Kidney epithelial cell (primary cell): ENCODE results near the gene CCDC85A. TPM values are rescaled to one million over a fixed set of nuclear protein-coding genes. Genes with fewer than 3 reads are reported as not detected.

Experiments used
- DNase-seq: peaks from one replicate; pipeline ENCODE4 v3.0.0-alpha.2; 2010; ENCODE audit warnings: low read depth
- H3K27me3 ChIP-seq: 2 replicates; pipeline ENCODE4 v1.6.0; 2011; ENCODE audit warnings: low read length; ENCODE audit not compliant: control insufficient read depth, insufficient read depth
- H3K36me3 ChIP-seq: 2 replicates; pipeline ENCODE4 v1.5.1; 2011; ENCODE audit warnings: low read length; ENCODE audit not compliant: control insufficient read depth, insufficient read depth
- H3K4me3 ChIP-seq: 2 replicates; pipeline ENCODE4 v1.5.1; 2011; ENCODE audit warnings: low read depth, mild to moderate bottlenecking, control low read depth, low read length
- total RNA-seq: library from RNA; depleted of rRNA; stranded (reverse); fragments of >200 nt; gene quantifications from 2 replicates; pipeline ENCODE4 v1.2.3, GENCODE V29; 2015
- TF ChIP-seq, protein P1 (sequence below): IDR thresholded peaks from 2 replicates; pipeline ENCODE4 v1.5.1; 2011; ENCODE audit warnings: mild to moderate bottlenecking, moderate library complexity, low read length, control low read depth, inconsistent platforms; ENCODE audit not compliant: insufficient read depth, poor library complexity, severe bottlenecking

CCDC85A gene
- total RNA-seq, 1 donor from 2014 or later: 0.29 TPM

DNA sequence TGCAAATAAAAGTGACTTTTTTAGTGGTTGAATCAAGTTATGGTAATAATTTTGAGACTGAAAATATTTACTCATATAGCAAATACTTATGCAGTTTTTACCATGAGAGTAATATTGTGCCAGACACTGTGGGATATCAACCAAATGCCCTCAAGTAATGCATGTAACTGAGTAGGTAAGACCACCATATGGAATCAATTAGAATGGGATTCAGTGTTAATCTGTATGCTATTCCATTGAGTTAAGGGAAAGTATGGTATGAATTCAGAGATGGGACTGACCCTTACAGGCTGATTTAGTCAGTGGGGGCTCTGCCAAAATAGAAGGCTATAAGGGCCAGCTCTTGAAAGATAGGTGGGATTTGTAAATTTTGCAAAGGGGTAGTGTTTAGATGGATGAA, 131.6 kb downstream of the CCDC85A start:
- Histone ChIP-seq H3K4me3 (no peak overlapping the region), H3K36me3 (no peaks in the 10 kb centered on the region), H3K27me3 (no peaks in the 10 kb centered on the region)
- TF ChIP-seq, protein P1, sequence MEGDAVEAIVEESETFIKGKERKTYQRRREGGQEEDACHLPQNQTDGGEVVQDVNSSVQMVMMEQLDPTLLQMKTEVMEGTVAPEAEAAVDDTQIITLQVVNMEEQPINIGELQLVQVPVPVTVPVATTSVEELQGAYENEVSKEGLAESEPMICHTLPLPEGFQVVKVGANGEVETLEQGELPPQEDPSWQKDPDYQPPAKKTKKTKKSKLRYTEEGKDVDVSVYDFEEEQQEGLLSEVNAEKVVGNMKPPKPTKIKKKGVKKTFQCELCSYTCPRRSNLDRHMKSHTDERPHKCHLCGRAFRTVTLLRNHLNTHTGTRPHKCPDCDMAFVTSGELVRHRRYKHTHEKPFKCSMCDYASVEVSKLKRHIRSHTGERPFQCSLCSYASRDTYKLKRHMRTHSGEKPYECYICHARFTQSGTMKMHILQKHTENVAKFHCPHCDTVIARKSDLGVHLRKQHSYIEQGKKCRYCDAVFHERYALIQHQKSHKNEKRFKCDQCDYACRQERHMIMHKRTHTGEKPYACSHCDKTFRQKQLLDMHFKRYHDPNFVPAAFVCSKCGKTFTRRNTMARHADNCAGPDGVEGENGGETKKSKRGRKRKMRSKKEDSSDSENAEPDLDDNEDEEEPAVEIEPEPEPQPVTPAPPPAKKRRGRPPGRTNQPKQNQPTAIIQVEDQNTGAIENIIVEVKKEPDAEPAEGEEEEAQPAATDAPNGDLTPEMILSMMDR: no peak
- no peak for DNase-seq

DNA sequence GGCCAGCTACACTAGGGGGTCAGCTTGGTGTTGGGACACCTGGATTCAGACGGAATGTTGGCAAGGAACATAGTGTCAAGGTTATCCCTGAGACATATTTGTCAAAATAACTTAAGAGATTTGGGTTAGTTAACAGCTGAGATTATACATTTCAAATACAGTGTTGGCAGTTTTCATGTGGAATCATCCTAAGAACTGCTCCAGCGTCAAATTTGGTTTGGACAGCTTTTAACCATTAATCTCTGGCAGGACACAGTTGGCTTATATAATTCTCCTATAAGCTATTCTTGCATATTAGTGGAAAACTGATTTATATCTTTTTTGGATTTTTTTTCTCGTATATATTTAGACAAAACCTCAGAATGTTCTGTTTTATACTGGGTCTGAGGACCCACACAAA, 132.2 kb downstream of the CCDC85A start:
- Histone ChIP-seq H3K4me3 (no peak overlapping the region), H3K36me3 (no peaks in the 10 kb centered on the region), H3K27me3 (no peaks in the 10 kb centered on the region)
- DNase-seq: no peak
- TF ChIP-seq, protein P1: no peak

DNA sequence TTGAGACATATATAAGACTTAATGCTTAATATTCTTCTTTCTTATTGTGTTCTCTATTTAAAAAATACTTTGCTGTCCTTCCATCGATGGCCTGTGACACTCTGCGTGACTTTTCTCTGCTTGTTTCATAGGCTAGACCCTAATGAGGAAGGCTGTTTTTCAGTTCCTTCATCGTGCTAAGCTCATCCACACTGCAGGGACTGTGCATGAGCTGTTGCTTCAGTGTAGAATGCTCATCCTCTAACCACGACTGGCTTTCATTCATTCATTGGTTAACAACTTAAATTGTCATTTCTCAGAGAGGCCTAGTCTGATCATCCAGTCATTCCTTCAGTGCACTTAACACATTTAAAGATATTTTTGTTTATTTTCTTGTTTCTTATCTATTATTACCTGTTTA, 134.4 kb downstream of the CCDC85A start:
- H3K4me3 ChIP-seq: no peak overlapping the region
- no peaks in the 10 kb centered on the region for H3K27me3 ChIP-seq
- no peak for DNase-seq
- TF ChIP-seq, protein P1: no peak
- no peaks in the 10 kb centered on the region for H3K36me3 ChIP-seq

DNA sequence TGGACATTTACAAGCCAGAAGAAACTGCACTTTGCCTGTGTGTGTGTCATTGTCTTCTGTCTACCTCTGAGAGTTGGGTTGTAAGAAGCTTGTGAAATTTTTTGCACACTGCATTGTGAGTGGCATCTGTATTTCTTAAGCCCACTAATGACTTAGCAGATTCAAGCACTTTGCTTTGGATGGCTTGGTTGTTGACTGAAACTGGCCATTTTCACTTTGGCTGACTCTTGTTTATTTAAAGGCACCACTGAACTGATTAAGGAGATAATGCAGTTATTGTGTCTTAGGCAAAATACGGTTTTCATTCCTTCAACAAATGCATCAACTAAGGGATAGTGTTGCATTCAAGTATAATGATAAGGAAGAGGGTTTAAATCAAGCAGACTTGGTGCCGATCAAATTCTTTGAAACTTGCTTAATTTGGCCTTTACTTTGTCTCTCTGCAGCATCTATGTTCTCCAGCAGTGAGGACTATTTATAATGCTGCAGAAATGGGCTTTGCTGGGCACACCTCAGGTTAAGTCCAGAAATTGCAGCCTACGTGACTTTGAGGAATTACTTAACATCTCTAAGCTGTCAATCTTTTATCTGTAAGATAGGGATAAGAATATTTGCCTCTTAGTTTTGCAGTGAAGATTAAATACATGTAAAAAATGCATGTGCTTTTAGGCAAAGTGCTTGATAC, 142.0 kb downstream of the CCDC85A start:
- H3K27me3 ChIP-seq: no peaks in the 10 kb centered on the region
- no peak overlapping the region for H3K4me3 ChIP-seq
- DNase-seq: no peak
- TF ChIP-seq, protein P1: no peak
- no peaks in the 10 kb centered on the region for H3K36me3 ChIP-seq

DNA sequence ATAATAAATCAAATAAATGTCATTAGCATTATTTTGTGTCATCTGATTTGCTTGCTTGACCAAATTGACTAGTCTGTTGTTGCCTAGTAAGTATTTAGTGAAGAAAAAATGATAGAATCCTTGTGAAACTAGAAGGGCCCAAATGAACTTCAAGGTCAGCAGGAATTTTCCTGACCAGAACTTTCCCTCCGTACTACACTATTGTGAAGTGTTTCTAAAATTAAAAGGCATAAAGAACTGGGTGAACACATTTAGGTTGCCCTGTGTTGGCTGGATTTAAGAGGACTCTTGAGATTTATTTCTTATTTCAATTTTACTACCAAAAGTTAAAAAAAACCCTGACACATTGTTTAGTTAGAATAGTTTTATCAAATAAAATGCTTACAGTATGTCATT, 142.6 kb downstream of the CCDC85A start:
- Histone ChIP-seq H3K36me3 (no peaks in the 10 kb centered on the region), H3K4me3 (no peak overlapping the region), H3K27me3 (no peaks in the 10 kb centered on the region)
- TF ChIP-seq, protein P1: no peak
- no peak for DNase-seq

DNA sequence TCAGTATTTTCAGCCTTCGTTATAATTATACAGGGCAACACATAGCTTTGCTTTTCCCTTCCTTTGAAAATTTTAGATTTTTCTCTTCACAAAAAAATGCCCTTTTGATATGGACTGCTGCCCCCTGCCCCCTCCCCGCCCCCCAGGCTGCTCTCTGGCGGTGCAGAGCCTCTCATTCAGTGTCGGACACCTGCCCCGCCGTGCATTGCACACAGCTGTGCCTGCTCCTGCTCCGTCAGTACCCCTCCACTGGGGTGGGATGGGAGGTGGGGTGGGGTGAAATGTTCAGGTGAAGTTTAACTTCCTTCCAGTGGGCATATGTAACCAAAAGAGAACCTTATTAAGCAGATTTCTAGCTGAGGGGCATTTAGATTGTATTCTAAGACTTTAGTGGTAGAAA, 148.0 kb downstream of the CCDC85A start:
- TF ChIP-seq, protein P1: no peak
- no peaks in the 10 kb centered on the region for H3K27me3 ChIP-seq
- no peak for DNase-seq
- no peaks in the 10 kb centered on the region for H3K36me3 ChIP-seq
- H3K4me3 ChIP-seq: no peak overlapping the region
